ENCODE data around the gene PALD1.

DNA sequence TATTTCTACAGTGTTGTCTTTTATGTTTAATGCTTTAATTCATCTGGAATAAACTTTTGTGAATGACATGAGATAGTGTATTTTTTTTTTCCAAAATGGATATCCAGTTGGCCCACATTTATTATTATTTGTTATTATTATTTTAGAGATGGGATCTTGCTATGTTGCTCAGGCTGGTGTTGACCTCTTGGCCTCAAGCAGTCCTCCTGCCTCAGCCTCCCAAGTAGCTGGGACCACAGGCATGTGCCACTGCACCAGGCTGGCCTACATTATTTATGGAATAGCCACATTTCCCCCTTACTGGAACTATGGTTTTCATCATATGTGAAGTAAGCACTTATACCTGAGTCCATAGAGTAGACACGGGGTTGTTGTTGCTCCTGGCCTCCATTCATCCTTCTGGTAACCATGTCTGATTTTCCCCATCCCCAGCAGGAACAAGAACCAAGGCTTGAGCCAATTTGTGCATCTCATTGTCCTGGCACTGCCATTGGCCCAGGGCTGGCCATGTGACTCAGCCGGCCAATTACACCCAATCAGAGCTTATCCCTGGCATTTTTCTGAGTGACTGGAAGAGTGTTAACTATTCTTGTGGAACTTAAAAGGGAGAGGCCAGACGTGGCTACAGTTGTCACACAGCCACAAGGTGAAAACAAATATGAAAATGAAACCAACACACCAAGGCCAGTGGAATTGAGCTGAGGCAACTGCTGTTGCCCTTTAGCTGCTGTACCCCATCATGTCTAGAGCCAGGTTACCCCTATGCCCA, 100.9 kb downstream of the PALD1 start:
- TF ChIP-seq, protein P1, sequence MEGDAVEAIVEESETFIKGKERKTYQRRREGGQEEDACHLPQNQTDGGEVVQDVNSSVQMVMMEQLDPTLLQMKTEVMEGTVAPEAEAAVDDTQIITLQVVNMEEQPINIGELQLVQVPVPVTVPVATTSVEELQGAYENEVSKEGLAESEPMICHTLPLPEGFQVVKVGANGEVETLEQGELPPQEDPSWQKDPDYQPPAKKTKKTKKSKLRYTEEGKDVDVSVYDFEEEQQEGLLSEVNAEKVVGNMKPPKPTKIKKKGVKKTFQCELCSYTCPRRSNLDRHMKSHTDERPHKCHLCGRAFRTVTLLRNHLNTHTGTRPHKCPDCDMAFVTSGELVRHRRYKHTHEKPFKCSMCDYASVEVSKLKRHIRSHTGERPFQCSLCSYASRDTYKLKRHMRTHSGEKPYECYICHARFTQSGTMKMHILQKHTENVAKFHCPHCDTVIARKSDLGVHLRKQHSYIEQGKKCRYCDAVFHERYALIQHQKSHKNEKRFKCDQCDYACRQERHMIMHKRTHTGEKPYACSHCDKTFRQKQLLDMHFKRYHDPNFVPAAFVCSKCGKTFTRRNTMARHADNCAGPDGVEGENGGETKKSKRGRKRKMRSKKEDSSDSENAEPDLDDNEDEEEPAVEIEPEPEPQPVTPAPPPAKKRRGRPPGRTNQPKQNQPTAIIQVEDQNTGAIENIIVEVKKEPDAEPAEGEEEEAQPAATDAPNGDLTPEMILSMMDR (conservative IDR thresholded peaks at IDR 0.05), result no peak
- no peak for TF ChIP-seq ZFX (IDR thresholded peaks at IDR 0.05)
